Activated T-cell treated with anti-CD3 and anti-CD28 coated beads, Interleukin-2, amount 50 U/mL, for 72 hours (primary cell): ENCODE data around the gene ACTR2. TPM values are rescaled to one million over a fixed set of nuclear protein-coding genes. Genes with fewer than 3 reads are reported as not detected.

Source experiments
- ATAC-seq, 2 donors: fragments of 150-1000 bp; cut with Tn5 transposase; replicated peaks in 1 of 2; 2 replicates each; pipeline ENCODE4 v1.10.0; 2021; ENCODE audit warnings: moderate library complexity in 2 of 2, mild to moderate bottlenecking in 1 of 2
- DNase-seq, 2 donors: peaks; one replicate each; pipeline ENCODE4 v3.0.0; 2021 to 2022; ENCODE audit warnings: mixed read lengths in 1 of 2
- H3K27ac Mint-ChIP-seq: one replicate; pipeline ENCODE4 v1.8.0; 2022; ENCODE audit warnings: mild to moderate bottlenecking, moderate library complexity, mixed read lengths
- H3K27me3 Mint-ChIP-seq: one replicate; pipeline ENCODE4 v1.8.0; 2022; ENCODE audit warnings: low read depth, mixed read lengths
- H3K36me3 Mint-ChIP-seq, 2 donors: one replicate each; pipeline ENCODE4 v1.8.0; 2022; ENCODE audit warnings: mixed read lengths in 2 of 2, mild to moderate bottlenecking in 1 of 2; ENCODE audit not compliant: insufficient read depth in 2 of 2
- H3K4me1 Mint-ChIP-seq: one replicate; pipeline ENCODE4 v1.8.0; 2022; ENCODE audit warnings: low read depth, mixed read lengths
- H3K4me3 Mint-ChIP-seq, 2 donors: one replicate each; pipeline ENCODE4 v1.8.0; 2022; ENCODE audit warnings: mild to moderate bottlenecking in 2 of 2, mixed read lengths in 2 of 2, moderate library complexity in 2 of 2
- H3K9me3 Mint-ChIP-seq, 2 donors: one replicate each; pipeline ENCODE4 v1.8.0; 2022; ENCODE audit warnings: mixed read lengths in 2 of 2
- total RNA-seq, 2 donors: library from RNA; stranded (reverse); gene quantifications; one replicate each; pipeline ENCODE4 v1.2.3, GENCODE V29; 2022

ACTR2 gene
- total RNA-seq, 2 donors from 2014 or later = 219 to 272 TPM

DNA sequence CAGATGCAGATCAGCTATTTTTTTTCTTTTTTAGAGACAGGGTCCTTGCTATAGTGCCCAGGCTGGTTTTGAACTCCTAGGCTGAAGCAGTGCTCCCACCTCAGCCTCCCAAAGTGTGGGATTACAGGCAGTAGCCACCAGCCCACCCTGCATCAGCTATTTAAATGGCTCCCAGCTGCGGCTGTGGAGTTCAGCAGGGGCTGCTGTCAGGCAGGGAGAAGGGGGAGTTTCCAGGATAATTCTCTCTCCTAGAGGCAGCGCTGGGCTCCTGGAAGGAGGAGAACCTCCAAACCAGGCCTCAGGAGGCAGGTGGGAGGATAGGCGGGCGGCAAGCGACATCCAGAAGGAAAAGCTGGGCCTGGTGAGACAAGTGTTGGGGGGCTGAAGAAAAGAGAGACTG is 65.7 kb downstream of the ACTR2 start:
- H3K4me3 Mint-ChIP-seq = no peak overlapping the region
- DNase-seq = no peak
- H3K4me1 Mint-ChIP-seq = peaks cover 9% of the 10 kb centered on the region
- no peaks in the 10 kb centered on the region for H3K36me3 Mint-ChIP-seq
- no peak overlapping the region for H3K27ac Mint-ChIP-seq
- peaks cover 33% of the 10 kb centered on the region for H3K27me3 Mint-ChIP-seq
- ATAC-seq = no peak
- no peaks in the 10 kb centered on the region for H3K9me3 Mint-ChIP-seq

DNA sequence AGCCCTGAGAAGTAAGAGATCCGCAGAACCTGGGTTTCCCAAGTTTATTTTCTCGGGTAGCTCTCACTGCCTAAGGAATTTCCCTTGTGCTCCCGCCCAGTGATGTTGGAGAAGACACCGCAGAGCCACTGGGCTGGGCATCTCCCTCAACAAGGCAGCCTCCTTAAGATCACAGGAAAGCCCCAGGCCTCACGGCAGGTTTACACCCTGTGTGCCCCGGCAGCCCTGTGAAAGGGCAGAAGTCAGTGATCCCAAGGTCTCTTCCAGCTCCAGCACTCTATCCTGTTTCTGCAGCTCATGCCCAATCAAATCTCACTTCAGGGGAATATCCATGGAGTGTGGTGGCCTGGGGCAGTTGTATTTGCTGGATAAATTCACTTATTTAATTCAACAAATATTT is 66.5 kb downstream of the ACTR2 start:
- Mint-ChIP-seq H3K36me3 (no peaks in the 10 kb centered on the region), H3K4me1 (peaks cover 12% of the 10 kb centered on the region), H3K27me3 (peaks cover 33% of the 10 kb centered on the region), H3K9me3 (no peaks in the 10 kb centered on the region), H3K27ac (no peak overlapping the region), H3K4me3 (no peak overlapping the region)
- ATAC-seq (no peak), DNase-seq (no peak)

DNA sequence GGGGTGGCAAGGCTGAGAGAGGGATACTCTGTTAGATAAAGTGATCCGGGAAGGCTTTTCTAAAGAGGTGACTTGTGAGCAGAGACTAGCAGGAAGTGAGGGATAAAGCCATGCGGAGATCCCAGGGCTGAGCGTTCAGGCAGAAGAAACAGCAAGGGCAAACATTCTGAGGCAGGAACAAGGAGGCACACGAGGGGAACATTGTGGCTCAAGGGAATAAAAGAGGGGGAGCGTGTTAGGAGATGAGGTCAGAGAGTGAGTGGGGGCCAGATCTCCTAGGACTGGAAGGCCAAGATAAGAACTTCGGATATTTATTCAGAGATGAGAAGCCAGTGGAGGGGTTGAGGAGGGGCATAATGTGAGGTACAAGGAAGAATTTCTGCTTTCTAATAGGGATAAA is 67.1 kb downstream of the ACTR2 start:
- H3K4me3 Mint-ChIP-seq = no peak overlapping the region
- no peak overlapping the region for H3K27ac Mint-ChIP-seq
- H3K36me3 Mint-ChIP-seq = no peaks in the 10 kb centered on the region
- DNase-seq (no peak), ATAC-seq (no peak)
- H3K9me3 Mint-ChIP-seq = no peaks in the 10 kb centered on the region
- H3K27me3 Mint-ChIP-seq = peaks cover 33% of the 10 kb centered on the region
- H3K4me1 Mint-ChIP-seq = peaks cover 18% of the 10 kb centered on the region

DNA sequence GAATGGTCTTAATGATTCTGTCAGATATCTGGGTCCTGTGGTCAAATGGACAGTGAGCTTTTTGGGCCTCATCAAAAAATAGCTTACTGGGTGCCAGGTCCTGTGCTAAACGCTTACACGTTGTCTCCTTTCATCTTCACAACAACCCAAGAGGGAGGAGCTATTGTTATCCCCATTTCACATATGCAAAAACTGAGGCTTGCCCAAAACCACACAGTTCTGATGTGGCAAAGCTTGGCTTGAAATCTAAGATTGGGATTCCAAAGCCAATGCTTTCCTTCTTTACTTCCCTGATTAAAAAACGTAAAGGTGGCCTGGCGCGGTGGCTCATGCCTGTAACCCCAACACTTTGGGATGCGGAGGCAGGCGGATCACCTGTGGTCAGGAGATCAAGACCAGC is 69.3 kb downstream of the ACTR2 start:
- H3K9me3 Mint-ChIP-seq = no peaks in the 10 kb centered on the region

DNA sequence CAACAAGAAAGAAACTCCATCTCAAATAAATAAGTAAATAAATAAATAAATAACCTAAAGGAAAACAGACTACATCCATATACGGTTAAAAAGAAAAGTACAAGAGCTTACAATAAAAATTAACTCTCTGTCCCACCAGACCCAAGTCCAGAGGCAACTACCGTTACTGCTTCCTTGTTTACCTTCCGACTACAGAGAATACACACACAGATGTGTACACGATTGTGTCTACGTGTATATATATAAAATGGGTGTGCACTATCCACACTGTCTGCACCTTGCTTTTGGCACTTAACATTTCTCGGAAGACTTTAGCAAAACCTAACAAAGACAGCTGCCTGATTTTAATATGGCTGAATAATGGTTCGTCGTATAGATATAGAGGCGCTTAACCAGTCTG is 69.9 kb downstream of the ACTR2 start:
- Mint-ChIP-seq H3K36me3 (peaks cover under 1 to 3% of the 10 kb centered on the region in 2 donors), H3K27me3 (peaks cover 47% of the 10 kb centered on the region), H3K9me3 (no peaks in the 10 kb centered on the region), H3K4me3 (no peak overlapping the region), H3K27ac (no peak overlapping the region), H3K4me1 (peaks cover 47% of the 10 kb centered on the region)
- ATAC-seq (no peak), DNase-seq (no peak)

More for the DNA sequence above, 69.3 kb downstream of the ACTR2 start:
- Mint-ChIP-seq H3K27ac (no peak overlapping the region), H3K36me3 (peaks cover 0 to 2% of the 10 kb centered on the region in 2 donors), H3K4me1 (peaks cover 41% of the 10 kb centered on the region), H3K27me3 (peaks cover 41% of the 10 kb centered on the region), H3K4me3 (no peak overlapping the region)
- DNase-seq (no peak), ATAC-seq (no peak)

DNA sequence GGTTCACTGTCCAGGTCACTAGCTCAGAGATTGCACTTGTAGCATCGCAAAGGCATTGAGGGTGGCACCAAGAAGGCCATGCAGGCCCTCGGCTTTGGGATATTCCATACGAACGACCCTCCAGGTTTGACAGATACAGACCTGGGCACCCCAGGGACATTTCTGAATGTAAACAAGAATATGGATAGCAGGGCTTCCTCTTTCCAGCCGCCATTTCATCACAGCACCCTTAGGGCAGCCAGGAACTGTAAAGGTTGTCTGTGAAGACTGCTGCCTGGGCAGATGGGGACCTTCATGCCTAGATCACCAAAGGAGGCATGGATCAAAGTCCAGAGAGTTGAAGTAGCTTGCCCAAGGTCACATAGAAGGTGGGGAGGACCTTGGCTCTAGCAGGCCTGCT is 70.5 kb downstream of the ACTR2 start:
- ATAC-seq = no peak
- Mint-ChIP-seq H3K4me1 (peaks cover 52% of the 10 kb centered on the region), H3K27me3 (peaks cover 52% of the 10 kb centered on the region), H3K9me3 (no peaks in the 10 kb centered on the region), H3K36me3 (peaks cover 1 to 3% of the 10 kb centered on the region in 2 donors), H3K27ac (no peak overlapping the region), H3K4me3 (no peak overlapping the region)
- no peak for DNase-seq

DNA sequence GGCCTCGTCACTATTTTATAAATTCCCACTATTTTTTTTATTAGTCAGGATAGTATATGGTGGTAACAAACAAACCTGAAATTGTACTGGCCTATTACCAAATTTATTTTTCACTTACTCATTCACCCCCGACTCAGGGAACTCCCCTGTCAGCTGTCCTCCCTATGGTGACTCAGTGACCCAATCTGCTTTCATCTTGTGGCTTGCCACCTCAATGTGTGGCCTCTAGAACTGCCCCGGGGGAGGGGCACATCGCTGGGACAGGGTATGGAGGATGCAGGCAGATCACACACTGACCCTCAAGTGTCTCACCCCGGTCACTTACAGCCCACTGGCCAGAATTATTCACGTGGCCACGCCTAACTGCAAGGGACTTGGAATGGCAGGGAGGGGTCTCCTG is 71.6 kb downstream of the ACTR2 start:
- Mint-ChIP-seq H3K9me3 (no peaks in the 10 kb centered on the region), H3K4me3 (peak overlapping the region; percentile 6 to 48)
- ATAC-seq = peak; percentile 63 to 78

DNA sequence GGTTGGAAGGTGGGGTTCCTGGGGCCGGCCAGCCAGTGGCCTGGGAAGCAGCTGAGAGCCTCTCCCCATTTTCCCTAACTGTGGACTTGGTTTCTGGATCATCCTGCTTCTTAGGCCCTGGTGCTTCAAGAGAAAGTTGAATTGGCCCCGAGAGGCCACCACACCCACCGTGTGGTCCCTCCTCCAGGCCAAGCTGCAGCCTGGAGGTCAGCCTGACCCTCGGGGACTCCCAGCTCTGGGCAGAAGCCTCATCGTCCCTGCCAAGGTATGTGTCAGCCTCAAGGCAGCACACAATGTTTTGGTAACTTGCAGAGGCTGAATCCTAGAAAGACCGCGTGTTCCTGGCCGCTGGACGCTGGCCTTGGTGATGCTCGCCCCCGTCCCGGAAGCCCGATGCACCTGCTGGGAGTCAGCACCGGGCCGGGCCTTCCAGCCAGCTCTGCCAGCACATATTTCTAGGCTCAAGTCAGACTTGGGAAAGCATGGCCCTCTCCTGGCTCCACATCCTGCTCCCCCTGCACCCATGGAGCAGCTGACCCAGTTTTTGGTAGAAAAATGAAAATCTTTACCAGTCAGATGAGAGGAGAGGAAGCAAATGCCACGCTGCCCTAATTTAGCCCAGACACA is 72.6 kb downstream of the ACTR2 start:
- ATAC-seq = no peak
- Mint-ChIP-seq H3K27me3 (peaks cover 46% of the 10 kb centered on the region), H3K27ac (peak overlapping the region; percentile 99), H3K4me3 (peak overlapping the region; percentile 54 to 91), H3K9me3 (no peaks in the 10 kb centered on the region), H3K36me3 (peaks cover 1 to 3% of the 10 kb centered on the region in 2 donors), H3K4me1 (peaks cover 52% of the 10 kb centered on the region)
- DNase-seq = no peak

More for the DNA sequence above, 71.6 kb downstream of the ACTR2 start:
- Mint-ChIP-seq H3K36me3 (peaks cover 1 to 3% of the 10 kb centered on the region in 2 donors), H3K27ac (no peak overlapping the region), H3K27me3 (peaks cover 56% of the 10 kb centered on the region), H3K4me1 (peaks cover 52% of the 10 kb centered on the region)
- DNase-seq = peak; percentile 79 to 86

DNA sequence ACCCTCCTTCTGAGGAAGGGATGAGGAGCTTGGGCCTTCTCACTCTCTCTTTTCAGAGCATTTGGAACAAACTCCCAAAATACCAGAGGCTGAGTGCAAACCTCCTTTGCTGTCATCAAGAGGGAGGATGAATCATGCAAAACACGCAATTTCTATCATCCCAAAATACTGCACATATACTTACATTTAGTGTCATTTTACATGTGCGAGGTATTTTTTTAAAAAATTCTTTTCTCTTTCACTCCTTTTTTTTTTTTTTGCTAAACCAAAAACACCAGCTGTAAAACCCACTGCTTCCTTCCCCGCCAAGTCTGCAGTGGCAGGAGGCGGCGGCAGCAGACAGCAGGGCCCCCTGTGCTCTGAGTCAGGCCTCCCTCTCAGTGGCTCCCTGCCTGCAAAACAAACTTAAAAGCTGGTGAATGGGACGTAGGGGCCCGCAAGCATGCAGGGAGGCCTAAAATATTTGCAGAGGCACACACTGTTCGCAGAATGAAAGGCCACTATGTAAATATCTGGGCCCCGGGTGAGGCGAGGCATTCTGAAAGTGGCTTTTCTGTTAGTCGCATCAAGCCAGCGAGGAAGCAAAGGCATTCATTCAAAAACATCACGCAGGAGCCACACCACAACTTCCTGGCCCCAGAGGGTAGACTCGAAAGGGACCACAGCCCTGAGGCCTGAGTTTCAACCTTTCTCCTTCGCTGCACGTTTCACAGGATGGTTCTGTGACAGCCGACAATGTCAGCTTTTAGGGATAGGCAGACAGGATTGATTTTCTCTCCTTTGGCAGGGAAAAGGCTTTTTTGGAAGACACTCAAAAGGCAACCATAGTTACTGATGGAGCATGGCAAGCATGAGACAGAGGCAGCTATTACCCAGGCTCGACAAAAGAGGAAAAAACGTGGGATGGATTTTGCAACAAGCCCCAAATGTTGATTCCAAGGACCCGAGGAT is 73.4 kb downstream of the ACTR2 start:
- DNase-seq = peak; percentile 80 to 88
- H3K4me1 Mint-ChIP-seq = peaks cover 52% of the 10 kb centered on the region
- peak overlapping the region; percentile 54 to 91 for H3K4me3 Mint-ChIP-seq
- ATAC-seq = peak; percentile 90 to 91
- H3K36me3 Mint-ChIP-seq = peaks cover 1 to 3% of the 10 kb centered on the region in 2 donors
- H3K27ac Mint-ChIP-seq = peak overlapping the region; percentile 99
- peaks cover 42% of the 10 kb centered on the region for H3K27me3 Mint-ChIP-seq
- H3K9me3 Mint-ChIP-seq = no peaks in the 10 kb centered on the region

DNA sequence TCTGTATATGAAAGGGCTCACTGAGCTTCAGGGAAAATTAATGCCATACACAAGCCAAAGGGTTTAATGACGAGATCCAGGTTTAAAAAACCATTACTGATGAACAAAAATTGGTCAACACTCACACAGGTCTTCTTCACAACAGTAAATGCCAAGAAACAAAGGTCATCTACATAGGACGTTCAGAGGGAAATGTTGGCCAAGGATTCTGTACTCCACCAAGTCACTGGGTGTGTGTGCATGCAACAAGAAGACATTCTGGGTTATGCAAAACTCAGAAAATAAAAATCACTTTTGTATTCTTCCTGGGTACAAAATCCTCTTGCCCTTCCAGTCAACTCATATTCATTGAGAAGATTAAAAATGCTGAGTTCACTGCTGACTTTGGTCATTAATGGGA is 78.3 kb downstream of the ACTR2 start:
- Mint-ChIP-seq H3K4me1 (peaks cover 21% of the 10 kb centered on the region), H3K4me3 (no peak overlapping the region), H3K9me3 (no peaks in the 10 kb centered on the region), H3K27ac (no peak overlapping the region), H3K27me3 (peaks cover 24% of the 10 kb centered on the region), H3K36me3 (peaks cover 1 to 3% of the 10 kb centered on the region in 2 donors)
- DNase-seq (no peak), ATAC-seq (no peak)

DNA sequence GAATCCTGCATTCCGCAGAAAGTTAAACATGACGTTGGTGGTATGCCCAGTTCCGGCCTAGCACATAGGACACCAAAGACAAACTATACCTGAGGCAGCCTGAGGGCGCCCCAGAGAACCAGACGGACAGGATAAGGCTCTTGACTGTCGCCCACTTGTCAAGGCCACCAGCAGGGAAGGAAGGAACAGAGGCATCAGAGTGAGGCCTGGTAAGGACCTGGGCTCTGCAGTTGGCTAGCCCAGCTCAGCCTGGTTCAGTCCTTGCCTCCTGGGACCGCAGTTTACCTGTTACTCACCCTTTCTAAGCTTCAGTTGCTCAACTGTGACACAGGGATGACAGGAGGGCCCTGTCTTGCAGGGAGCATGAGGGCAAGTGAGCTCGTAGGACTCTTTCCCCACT is 82.1 kb downstream of the ACTR2 start:
- Mint-ChIP-seq H3K27ac (no peak overlapping the region), H3K9me3 (no peaks in the 10 kb centered on the region), H3K36me3 (no peaks in the 10 kb centered on the region), H3K4me1 (peaks cover 6% of the 10 kb centered on the region), H3K27me3 (no peaks in the 10 kb centered on the region), H3K4me3 (no peak overlapping the region)
- DNase-seq = no peak
- ATAC-seq = no peak

DNA sequence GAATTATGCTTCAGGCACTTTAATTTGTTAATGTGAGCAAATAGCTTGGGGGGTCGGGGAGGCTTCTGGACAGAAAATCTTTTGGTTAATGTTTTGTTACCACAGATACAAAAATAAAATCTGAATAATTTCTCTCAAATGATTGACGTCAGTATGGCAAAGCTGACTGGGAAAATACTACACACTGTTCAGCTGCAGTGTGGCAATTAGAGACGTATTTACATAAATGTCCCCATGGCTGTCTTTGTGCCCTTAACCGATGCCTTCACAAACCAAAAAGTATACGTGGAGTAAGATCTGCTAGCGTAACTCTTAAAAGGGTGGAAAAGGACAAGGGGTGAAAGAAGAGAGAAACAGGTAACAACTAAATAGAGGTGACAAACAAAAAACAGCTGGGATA is 83.4 kb downstream of the ACTR2 start:
- Mint-ChIP-seq H3K9me3 (no peaks in the 10 kb centered on the region), H3K36me3 (no peaks in the 10 kb centered on the region), H3K27ac (no peak overlapping the region), H3K4me3 (no peak overlapping the region), H3K4me1 (peaks cover 6% of the 10 kb centered on the region), H3K27me3 (no peaks in the 10 kb centered on the region)
- ATAC-seq = no peak
- no peak for DNase-seq

DNA sequence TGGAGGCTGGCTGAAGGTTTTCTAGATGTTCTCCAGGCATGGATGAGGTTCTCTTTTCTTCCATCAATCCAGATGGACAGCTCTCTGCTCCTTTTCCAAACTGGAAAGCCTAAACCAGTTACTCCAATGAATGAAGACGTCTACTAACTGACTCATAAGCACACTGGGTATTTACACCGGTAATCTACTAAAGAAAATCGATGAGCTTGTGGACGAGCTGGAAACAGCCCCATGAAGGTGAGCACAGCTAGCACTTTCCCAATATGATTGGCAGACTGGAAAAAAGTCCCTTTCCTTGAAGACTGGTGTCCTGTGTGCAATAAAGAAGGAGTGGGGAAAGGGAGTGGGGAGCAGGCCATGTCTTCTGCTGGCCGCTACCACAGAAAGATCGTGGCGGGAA is 84.0 kb downstream of the ACTR2 start:
- peaks cover 8% of the 10 kb centered on the region for H3K4me1 Mint-ChIP-seq

More for the DNA sequence above, 84.0 kb downstream of the ACTR2 start:
- Mint-ChIP-seq H3K36me3 (no peaks in the 10 kb centered on the region), H3K4me3 (no peak overlapping the region), H3K9me3 (no peaks in the 10 kb centered on the region), H3K27me3 (no peaks in the 10 kb centered on the region), H3K27ac (no peak overlapping the region)
- ATAC-seq (no peak), DNase-seq (no peak)
